SU-DHL-6 (cell line): Measurements from ENCODE around the gene NOTCH2.

ENCODE experiments used
- H2AFZ ChIP-seq: fragments of 200-600 bp; sonication (generic); 2 replicates; pipeline ENCODE4 v1.6.1; 2014; ENCODE audit warnings: low read depth, mild to moderate bottlenecking, moderate library complexity, mixed read lengths, antibody characterized with exemption, low read length; ENCODE audit not compliant: severe bottlenecking
- H3F3A ChIP-seq: fragments of 200-600 bp; shearing (Covaris generic); 2 replicates; pipeline ENCODE4 v1.6.0; 2016; ENCODE audit warnings: antibody characterized with exemption, mild to moderate bottlenecking; ENCODE audit not compliant: insufficient read depth
- H3K27ac ChIP-seq: fragments of 200-600 bp; sonication (generic); 2 replicates; pipeline ENCODE4 v1.5.1; 2016; ENCODE audit warnings: low read depth, mild to moderate bottlenecking, low read length, moderate library complexity, mixed read lengths
- H3K27me3 ChIP-seq: fragments of 200-600 bp; sonication (generic), shearing (Covaris generic); 2 replicates; pipeline ENCODE4 v1.6.0; 2014; ENCODE audit warnings: mild to moderate bottlenecking, low read length
- H3K36me3 ChIP-seq: fragments of 200-600 bp; sonication (generic); 2 replicates; pipeline ENCODE4 v1.6.1; 2014; ENCODE audit warnings: mild to moderate bottlenecking, low read length, mixed read lengths
- H3K4me2 ChIP-seq: fragments of 300-600, 200-600 bp; shearing (Covaris generic), sonication (generic); 2 replicates; pipeline ENCODE4 v1.6.0; 2014; ENCODE audit warnings: low read length, low read depth, mild to moderate bottlenecking; ENCODE audit not compliant: poor library complexity, severe bottlenecking
- H3K4me3 ChIP-seq: fragments of 200-600 bp; sonication (generic); 2 replicates; pipeline ENCODE4 v1.5.1; 2014; ENCODE audit warnings: antibody characterized with exemption, low read length, mild to moderate bottlenecking, mixed read lengths; ENCODE audit not compliant: insufficient read depth, poor library complexity, severe bottlenecking
- H3K79me2 ChIP-seq: fragments of 200-600 bp; sonication (generic); 2 replicates; pipeline ENCODE4 v1.6.1; 2014; ENCODE audit warnings: mild to moderate bottlenecking, low read length, moderate library complexity; ENCODE audit not compliant: insufficient read depth
- H3K9ac ChIP-seq: fragments of 200-600 bp; sonication (generic); 2 replicates; pipeline ENCODE4 v1.7.0; 2014; ENCODE audit warnings: mild to moderate bottlenecking, low read length
- H3K9me2 ChIP-seq: fragments of 200-600 bp; sonication (generic); replicated peaks from 2 replicates; pipeline ENCODE4 v1.6.1; 2014; ENCODE audit warnings: low read length; ENCODE audit not compliant: insufficient read depth
- H3K9me3 ChIP-seq: fragments of 200-600 bp; sonication (generic); 2 replicates; pipeline ENCODE4 v1.6.1; 2014; ENCODE audit warnings: low read length, mixed read lengths; ENCODE audit not compliant: insufficient read depth
- H4K20me1 ChIP-seq: fragments of 200-600 bp; sonication (generic); 2 replicates; pipeline ENCODE4 v1.6.1; 2014; ENCODE audit warnings: low read depth, mild to moderate bottlenecking, antibody characterized with exemption, low read length, moderate library complexity, mixed read lengths
- EZH2phosphoT487 ChIP-seq: fragments of 200-600 bp; sonication (generic), shearing (Covaris generic); conservative IDR thresholded peaks from 2 replicates; pipeline ENCODE4 v1.6.1; 2018; ENCODE audit warnings: mild to moderate bottlenecking, antibody characterized with exemption, low read length, moderate library complexity, mixed read lengths
- TF ChIP-seq, protein P1 (sequence below): fragments of 200-600 bp; sonication (generic); IDR thresholded peaks from one replicate; pipeline ENCODE4 v1.5.1; 2017; ENCODE audit warnings: antibody characterized with exemption, mild to moderate bottlenecking, low read length, moderate library complexity; ENCODE audit not compliant: insufficient read depth, poor library complexity, severe bottlenecking

Gene NOTCH2

DNA sequence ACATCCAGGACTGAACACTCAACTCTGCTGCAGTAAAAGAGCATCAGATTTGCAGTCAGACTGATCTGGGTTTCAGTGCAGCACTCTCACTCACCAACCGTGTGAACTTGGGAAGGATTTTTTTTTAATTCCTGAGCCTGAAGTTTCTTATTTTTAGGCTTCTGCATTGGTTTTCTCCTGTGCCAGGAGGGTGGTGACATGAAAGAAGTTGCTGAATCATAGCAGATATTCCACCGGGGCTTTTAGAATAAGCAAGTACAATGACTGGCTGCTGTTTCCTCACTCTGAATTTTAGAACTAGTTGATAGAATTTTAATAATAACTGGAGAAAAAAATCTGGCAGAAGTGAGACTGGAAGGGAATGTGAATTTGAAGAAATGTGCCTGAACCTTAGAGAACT, 184.8 kb downstream of the NOTCH2 start:
- Histone ChIP-seq H3K4me2 (no peak overlapping the region), H3K27me3 (no peaks in the 10 kb centered on the region), H3F3A (no peaks in the 10 kb centered on the region), H3K9me2 (no peaks in the 10 kb centered on the region), H3K27ac (no peak overlapping the region), H3K4me3 (no peak overlapping the region), H3K79me2 (no peaks in the 10 kb centered on the region), H2AFZ (no peak overlapping the region), H3K9me3 (no peaks in the 10 kb centered on the region), H3K36me3 (no peaks in the 10 kb centered on the region), H4K20me1 (no peaks in the 10 kb centered on the region), H3K9ac (no peak overlapping the region)
- TF ChIP-seq, protein P1, sequence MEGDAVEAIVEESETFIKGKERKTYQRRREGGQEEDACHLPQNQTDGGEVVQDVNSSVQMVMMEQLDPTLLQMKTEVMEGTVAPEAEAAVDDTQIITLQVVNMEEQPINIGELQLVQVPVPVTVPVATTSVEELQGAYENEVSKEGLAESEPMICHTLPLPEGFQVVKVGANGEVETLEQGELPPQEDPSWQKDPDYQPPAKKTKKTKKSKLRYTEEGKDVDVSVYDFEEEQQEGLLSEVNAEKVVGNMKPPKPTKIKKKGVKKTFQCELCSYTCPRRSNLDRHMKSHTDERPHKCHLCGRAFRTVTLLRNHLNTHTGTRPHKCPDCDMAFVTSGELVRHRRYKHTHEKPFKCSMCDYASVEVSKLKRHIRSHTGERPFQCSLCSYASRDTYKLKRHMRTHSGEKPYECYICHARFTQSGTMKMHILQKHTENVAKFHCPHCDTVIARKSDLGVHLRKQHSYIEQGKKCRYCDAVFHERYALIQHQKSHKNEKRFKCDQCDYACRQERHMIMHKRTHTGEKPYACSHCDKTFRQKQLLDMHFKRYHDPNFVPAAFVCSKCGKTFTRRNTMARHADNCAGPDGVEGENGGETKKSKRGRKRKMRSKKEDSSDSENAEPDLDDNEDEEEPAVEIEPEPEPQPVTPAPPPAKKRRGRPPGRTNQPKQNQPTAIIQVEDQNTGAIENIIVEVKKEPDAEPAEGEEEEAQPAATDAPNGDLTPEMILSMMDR = no peak
- TF ChIP-seq EZH2phosphoT487 = no peak

DNA sequence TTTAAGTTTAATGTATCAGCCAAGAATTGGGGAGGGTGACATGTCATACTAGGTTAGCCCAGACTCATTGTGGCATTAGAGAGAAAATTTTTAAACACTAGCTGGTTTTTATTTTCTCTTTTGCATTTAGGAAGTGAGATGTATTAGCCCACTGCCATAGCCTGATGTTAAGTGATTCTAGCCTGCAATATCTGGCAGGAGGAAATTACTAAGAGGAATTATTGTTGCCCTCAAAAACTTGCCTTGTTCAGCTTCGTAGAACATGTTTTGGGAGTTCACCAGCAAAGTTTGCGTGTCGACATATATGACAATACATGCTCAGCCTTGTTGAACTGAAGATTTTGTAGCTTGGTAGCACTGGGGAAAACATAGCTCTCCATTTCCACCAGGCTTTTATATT, 185.6 kb downstream of the NOTCH2 start:
- no peak overlapping the region for H3K4me2 ChIP-seq
- H2AFZ ChIP-seq = no peak overlapping the region
- H3K79me2 ChIP-seq = no peaks in the 10 kb centered on the region
- H3K9me3 ChIP-seq = no peaks in the 10 kb centered on the region
- H3K9me2 ChIP-seq = no peaks in the 10 kb centered on the region
- no peaks in the 10 kb centered on the region for H3F3A ChIP-seq
- no peaks in the 10 kb centered on the region for H3K27me3 ChIP-seq
- H4K20me1 ChIP-seq = no peaks in the 10 kb centered on the region
- TF ChIP-seq, protein P1 = no peak
- no peak for TF ChIP-seq EZH2phosphoT487
- no peaks in the 10 kb centered on the region for H3K36me3 ChIP-seq
- no peak overlapping the region for H3K4me3 ChIP-seq
- H3K27ac ChIP-seq = no peak overlapping the region
- H3K9ac ChIP-seq = no peak overlapping the region

DNA sequence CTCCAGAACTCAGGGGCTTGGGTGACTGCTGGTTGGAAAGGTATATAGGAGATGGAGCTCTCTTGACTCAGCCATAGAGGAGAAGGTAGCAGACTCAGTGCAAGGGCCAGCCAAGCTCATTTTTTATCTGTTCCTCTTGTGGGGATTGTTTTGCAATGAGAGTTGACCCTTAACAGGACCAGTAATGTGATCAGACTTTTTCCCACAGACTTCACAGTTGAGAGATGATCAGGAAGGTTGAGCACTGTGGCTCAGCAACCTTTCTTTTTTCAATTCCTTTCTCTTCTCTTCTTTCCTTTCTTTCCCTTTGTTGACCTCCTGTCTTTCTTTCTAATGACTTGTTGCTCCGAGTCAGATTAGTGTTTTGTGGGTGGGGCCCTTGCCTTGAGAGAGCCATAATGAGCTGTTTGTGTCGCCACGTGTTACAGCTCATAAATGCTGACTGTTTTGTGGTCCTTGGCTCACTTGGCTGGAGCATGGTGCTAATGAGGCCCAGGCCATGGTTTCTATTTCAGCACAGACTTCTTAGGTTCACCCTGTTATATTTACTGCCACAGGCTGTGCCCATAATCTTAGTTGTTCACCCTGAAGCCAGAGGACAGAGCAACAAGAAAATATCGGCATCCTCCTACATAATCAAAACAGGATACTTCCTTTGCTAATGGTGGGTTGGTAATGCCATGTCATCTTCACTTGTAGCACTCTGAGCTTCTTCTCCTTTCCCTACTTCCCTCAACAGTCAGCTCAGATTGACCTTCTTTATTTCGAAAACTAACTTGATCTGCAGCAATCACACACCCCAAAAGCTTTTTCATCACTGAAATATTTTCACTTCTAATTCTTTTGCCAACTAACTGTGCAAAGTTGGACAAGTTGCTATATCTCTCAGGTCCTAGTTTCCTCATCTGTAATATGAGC, 187.1 kb downstream of the NOTCH2 start:
- Histone ChIP-seq H3K27ac (no peak overlapping the region), H4K20me1 (no peaks in the 10 kb centered on the region), H3K9me2 (no peaks in the 10 kb centered on the region), H3K9me3 (no peaks in the 10 kb centered on the region), H3K79me2 (no peaks in the 10 kb centered on the region), H3K27me3 (no peaks in the 10 kb centered on the region), H3K36me3 (no peaks in the 10 kb centered on the region), H2AFZ (no peak overlapping the region), H3K4me3 (no peak overlapping the region), H3K9ac (no peak overlapping the region), H3K4me2 (no peak overlapping the region), H3F3A (no peaks in the 10 kb centered on the region)
- no peak for TF ChIP-seq EZH2phosphoT487
- TF ChIP-seq, protein P1 = no peak
